SK-N-SH treated with all-trans-retinoic acid at 6 μM for 48 hours (cell line): ENCODE data around the gene GZMH.

Source experiments
- ARNTL ChIP-seq: fragments of 450-650 bp; formaldehyde crosslinking; IDR thresholded peaks from 2 replicates; pipeline ENCODE4 v1.5.0; 2020; ENCODE audit warnings: low read depth, mild to moderate bottlenecking, moderate library complexity, borderline replicate concordance
- GLIS3 ChIP-seq: fragments of 250-450 bp; sonication (Bioruptor Pico); IDR thresholded peaks from 2 replicates; pipeline ENCODE4 v1.5.0; 2020; ENCODE audit warnings: mild to moderate bottlenecking, moderate library complexity
- ISL1 ChIP-seq: fragments of 250-450 bp; sonication (Bioruptor Pico); IDR thresholded peaks from 2 replicates; pipeline ENCODE4 v2.1.2; 2022; ENCODE audit warnings: mild to moderate bottlenecking, moderate library complexity
- OSR1 ChIP-seq: fragments of 250-450 bp; sonication (Bioruptor Pico); IDR thresholded peaks from 2 replicates; pipeline ENCODE4 v1.8.0; 2022; ENCODE audit warnings: moderate library complexity, mild to moderate bottlenecking, inconsistent platforms
- SNAI2 ChIP-seq: fragments of 250-450 bp; sonication (Bioruptor Pico); IDR thresholded peaks from 2 replicates; pipeline ENCODE4 v1.5.0; 2020; ENCODE audit warnings: mild to moderate bottlenecking, moderate library complexity
- TCF4 ChIP-seq: fragments of 250-450 bp; sonication (Bioruptor Pico); IDR thresholded peaks from 2 replicates; pipeline ENCODE4 v1.8.0; 2021; ENCODE audit warnings: mild to moderate bottlenecking, moderate library complexity, borderline replicate concordance
- ZFP3 ChIP-seq: fragments of 250-450 bp; sonication (Bioruptor Pico); IDR thresholded peaks from 2 replicates; pipeline ENCODE4 v1.5.0; 2020; ENCODE audit warnings: mild to moderate bottlenecking, moderate library complexity
- ZFP30 ChIP-seq: fragments of 450-650 bp; formaldehyde crosslinking; IDR thresholded peaks from 2 replicates; pipeline ENCODE4 v1.5.0; 2022; ENCODE audit warnings: mild to moderate bottlenecking, moderate library complexity
- ZNF8 ChIP-seq: fragments of 450-650 bp; formaldehyde crosslinking; IDR thresholded peaks from 2 replicates; pipeline ENCODE4 v1.5.0; 2020; ENCODE audit warnings: mild to moderate bottlenecking, moderate library complexity
- TF ChIP-seq, protein P1 (sequence below): fragments of 250-450 bp; sonication (Bioruptor Pico); IDR thresholded peaks from 2 replicates; pipeline ENCODE4 v1.8.0; 2020; ENCODE audit warnings: mild to moderate bottlenecking, moderate library complexity, borderline replicate concordance
- TF ChIP-seq, protein P2 (sequence below): fragments of 250-450 bp; sonication (Bioruptor Pico); IDR thresholded peaks from 2 replicates; pipeline ENCODE4 v1.5.1; 2021; ENCODE audit warnings: mild to moderate bottlenecking, moderate library complexity
- TF ChIP-seq, protein P3 (sequence below): fragments of 250-450 bp; sonication (Bioruptor Pico); IDR thresholded peaks from 2 replicates; pipeline ENCODE4 v1.5.0; 2020; ENCODE audit warnings: mild to moderate bottlenecking, moderate library complexity

DNA sequence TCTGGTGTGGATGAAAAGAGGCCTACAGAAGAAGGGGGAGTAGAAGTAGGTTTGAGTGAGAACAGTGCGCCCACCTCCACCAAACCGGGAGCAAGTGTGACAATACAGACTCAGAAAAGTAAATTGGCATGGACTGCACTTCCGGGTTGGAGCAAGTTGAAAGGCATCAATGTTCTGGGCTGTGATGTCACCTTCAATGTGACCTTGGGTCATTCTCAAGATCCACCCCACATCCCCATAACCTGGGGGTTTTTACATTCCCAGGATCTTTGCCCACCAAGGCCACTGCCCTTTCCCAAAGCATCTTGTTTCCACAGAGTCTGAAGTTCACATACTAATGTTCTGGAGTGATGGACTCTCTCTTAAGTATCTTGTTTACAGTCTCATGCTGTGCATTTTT lies 29.8 kb upstream of the GZMH start:
- TF ChIP-seq SNAI2 (CRISPR knock-in tag) (no peak), GLIS3 (CRISPR knock-in tag) (no peak), ZFP30 (CRISPR knock-in tag) (no peak), ARNTL (CRISPR knock-in tag) (no peak), ZFP3 (CRISPR knock-in tag) (no peak), TCF4 (CRISPR knock-in tag) (no peak), ZNF8 (CRISPR knock-in tag) (no peak), ISL1 (no peak), OSR1 (CRISPR knock-in tag) (no peak)
- TF ChIP-seq, protein P1, sequence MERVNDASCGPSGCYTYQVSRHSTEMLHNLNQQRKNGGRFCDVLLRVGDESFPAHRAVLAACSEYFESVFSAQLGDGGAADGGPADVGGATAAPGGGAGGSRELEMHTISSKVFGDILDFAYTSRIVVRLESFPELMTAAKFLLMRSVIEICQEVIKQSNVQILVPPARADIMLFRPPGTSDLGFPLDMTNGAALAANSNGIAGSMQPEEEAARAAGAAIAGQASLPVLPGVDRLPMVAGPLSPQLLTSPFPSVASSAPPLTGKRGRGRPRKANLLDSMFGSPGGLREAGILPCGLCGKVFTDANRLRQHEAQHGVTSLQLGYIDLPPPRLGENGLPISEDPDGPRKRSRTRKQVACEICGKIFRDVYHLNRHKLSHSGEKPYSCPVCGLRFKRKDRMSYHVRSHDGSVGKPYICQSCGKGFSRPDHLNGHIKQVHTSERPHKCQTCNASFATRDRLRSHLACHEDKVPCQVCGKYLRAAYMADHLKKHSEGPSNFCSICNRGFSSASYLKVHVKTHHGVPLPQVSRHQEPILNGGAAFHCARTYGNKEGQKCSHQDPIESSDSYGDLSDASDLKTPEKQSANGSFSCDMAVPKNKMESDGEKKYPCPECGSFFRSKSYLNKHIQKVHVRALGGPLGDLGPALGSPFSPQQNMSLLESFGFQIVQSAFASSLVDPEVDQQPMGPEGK = no peak
- TF ChIP-seq, protein P2, sequence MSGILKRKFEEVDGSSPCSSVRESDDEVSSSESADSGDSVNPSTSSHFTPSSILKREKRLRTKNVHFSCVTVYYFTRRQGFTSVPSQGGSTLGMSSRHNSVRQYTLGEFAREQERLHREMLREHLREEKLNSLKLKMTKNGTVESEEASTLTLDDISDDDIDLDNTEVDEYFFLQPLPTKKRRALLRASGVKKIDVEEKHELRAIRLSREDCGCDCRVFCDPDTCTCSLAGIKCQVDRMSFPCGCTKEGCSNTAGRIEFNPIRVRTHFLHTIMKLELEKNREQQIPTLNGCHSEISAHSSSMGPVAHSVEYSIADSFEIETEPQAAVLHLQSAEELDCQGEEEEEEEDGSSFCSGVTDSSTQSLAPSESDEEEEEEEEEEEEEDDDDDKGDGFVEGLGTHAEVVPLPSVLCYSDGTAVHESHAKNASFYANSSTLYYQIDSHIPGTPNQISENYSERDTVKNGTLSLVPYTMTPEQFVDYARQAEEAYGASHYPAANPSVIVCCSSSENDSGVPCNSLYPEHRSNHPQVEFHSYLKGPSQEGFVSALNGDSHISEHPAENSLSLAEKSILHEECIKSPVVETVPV (CRISPR knock-in tag) = no peak
- TF ChIP-seq, protein P3, sequence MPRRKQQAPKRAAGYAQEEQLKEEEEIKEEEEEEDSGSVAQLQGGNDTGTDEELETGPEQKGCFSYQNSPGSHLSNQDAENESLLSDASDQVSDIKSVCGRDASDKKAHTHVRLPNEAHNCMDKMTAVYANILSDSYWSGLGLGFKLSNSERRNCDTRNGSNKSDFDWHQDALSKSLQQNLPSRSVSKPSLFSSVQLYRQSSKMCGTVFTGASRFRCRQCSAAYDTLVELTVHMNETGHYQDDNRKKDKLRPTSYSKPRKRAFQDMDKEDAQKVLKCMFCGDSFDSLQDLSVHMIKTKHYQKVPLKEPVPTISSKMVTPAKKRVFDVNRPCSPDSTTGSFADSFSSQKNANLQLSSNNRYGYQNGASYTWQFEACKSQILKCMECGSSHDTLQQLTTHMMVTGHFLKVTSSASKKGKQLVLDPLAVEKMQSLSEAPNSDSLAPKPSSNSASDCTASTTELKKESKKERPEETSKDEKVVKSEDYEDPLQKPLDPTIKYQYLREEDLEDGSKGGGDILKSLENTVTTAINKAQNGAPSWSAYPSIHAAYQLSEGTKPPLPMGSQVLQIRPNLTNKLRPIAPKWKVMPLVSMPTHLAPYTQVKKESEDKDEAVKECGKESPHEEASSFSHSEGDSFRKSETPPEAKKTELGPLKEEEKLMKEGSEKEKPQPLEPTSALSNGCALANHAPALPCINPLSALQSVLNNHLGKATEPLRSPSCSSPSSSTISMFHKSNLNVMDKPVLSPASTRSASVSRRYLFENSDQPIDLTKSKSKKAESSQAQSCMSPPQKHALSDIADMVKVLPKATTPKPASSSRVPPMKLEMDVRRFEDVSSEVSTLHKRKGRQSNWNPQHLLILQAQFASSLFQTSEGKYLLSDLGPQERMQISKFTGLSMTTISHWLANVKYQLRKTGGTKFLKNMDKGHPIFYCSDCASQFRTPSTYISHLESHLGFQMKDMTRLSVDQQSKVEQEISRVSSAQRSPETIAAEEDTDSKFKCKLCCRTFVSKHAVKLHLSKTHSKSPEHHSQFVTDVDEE (CRISPR knock-in tag) = no peak
